HG03442 (cell line): ENCODE results near the gene PCDHGB4.
A peak's percentile ranks its signal among the peaks of the same experiment; 100 is the strongest.
"Not testable (repeated sequence)": the region's sequence is repeated elsewhere in the genome, so short reads cannot be mapped to it uniquely, and the experiment has no call there.

Experiments
- ATAC-seq: cut with Tn5 transposase; IDR thresholded peaks from one replicate; pipeline ENCODE4 v1.9.1; 2021; ENCODE audit warnings: mild to moderate bottlenecking, moderate library complexity; ENCODE audit not compliant: unreplicated experiment

Gene PCDHGB4

GRCh38 chr5:141387557-141388311 is at the start of gene PCDHGB4:
PCDHGB4 (plus strand) TSS chr5:141387698; CDS start chr5:141387885, 187 bp downstream.
- not testable (repeated sequence) for ATAC-seq

- ATAC-seq: no peak
Observed at GRCh38 chr5:141338538-141339306, 48.8 kb upstream of the PCDHGB4 start, which contains the start of gene PCDHGA2. PCDHGA2 (plus strand) TSS chr5:141338760.

GRCh38 chr5:141340781-141341354 is 46.6 kb upstream of the PCDHGB4 start:
- not testable (repeated sequence) for ATAC-seq

- no peak for ATAC-seq
Observed at GRCh38 chr5:141342773-141343172, 44.7 kb upstream of the PCDHGB4 start.

- no peak for ATAC-seq
Observed at GRCh38 chr5:141343242-141343952, 44.1 kb upstream of the PCDHGB4 start, which contains the start of gene PCDHGA3. PCDHGA3 (plus strand) TSS chr5:141343829; CDS start chr5:141344034, 205 bp downstream.

GRCh38 chr5:141343953-141344463 is 43.5 kb upstream of the PCDHGB4 start:
- ATAC-seq: no peak

- ATAC-seq: no peak
Observed at GRCh38 chr5:141345327-141345726, 42.2 kb upstream of the PCDHGB4 start.

- not testable (repeated sequence) for ATAC-seq
Observed at GRCh38 chr5:141346017-141346416, 41.5 kb upstream of the PCDHGB4 start.

- peak; percentile 63 for ATAC-seq
Observed at GRCh38 chr5:141349917-141350619, 37.4 kb upstream of the PCDHGB4 start, which contains the start of gene PCDHGB1. PCDHGB1 (plus strand) TSS chr5:141350099; CDS start chr5:141350261, 162 bp downstream.

- ATAC-seq: no peak
Observed at GRCh38 chr5:141351591-141351990, 35.9 kb upstream of the PCDHGB4 start.

GRCh38 chr5:141354900-141355469 is 32.5 kb upstream of the PCDHGB4 start, which contains the start of gene PCDHGA4:
PCDHGA4 (plus strand) TSS chr5:141355021; CDS start chr5:141355108, 87 bp downstream.
- ATAC-seq: no peak

- no peak for ATAC-seq
Observed at GRCh38 chr5:141355641-141356040, 31.9 kb upstream of the PCDHGB4 start.

GRCh38 chr5:141356133-141356532 is 31.4 kb upstream of the PCDHGB4 start:
- ATAC-seq: no peak

GRCh38 chr5:141356950-141357349 is 30.5 kb upstream of the PCDHGB4 start:
- ATAC-seq: no peak

GRCh38 chr5:141359790-141360426 is 27.6 kb upstream of the PCDHGB4 start, which contains the start of gene PCDHGB2:
PCDHGB2 (plus strand) TSS chr5:141359994; CDS start chr5:141360136, 142 bp downstream.
- peak; percentile 93 for ATAC-seq

- no peak for ATAC-seq
Observed at GRCh38 chr5:141360685-141361084, 26.8 kb upstream of the PCDHGB4 start.

GRCh38 chr5:141362719-141363118 is 24.8 kb upstream of the PCDHGB4 start:
- no peak for ATAC-seq

- ATAC-seq: no peak
Observed at GRCh38 chr5:141363952-141364660, 23.4 kb upstream of the PCDHGB4 start, which contains the start of gene PCDHGA5. PCDHGA5 (plus strand) TSS chr5:141364162; CDS start chr5:141364331, 169 bp downstream.
